ENCODE data around the gene TPRG1.

DNA sequence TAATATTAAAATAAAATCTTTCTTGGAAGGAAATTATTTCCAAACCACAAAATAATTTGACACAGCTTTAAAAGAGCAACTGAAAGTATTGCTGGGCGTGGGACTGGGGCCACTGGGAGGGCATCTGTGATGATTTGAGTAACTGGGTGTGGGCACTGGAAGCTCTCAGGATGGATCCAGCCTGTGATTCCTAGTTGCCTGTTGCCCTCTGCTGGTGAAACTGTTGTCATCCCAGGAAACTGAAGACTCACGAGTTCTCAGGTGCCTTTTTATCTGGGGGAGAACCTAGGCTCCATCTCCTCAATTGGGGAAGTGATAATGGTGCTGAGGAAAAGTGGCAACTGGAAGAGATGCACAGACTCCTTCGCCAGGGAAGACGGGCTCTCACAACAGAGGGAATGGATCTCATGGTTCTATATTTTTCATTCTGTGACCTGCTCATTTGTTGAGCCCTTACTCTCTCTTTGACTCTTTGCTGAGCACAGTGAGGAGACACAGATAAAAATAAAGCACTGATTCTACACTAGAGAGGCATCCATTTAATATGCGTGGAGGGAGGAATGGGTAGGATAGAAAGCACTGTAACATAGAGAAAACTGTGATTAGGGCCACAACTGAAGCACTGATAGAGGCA lies 61.6 kb downstream of the TPRG1 start:
- TF ChIP-seq POLR2A (IDR thresholded peaks at IDR 0.05; ENCODE audit: low read depth), result no peak
- TF ChIP-seq, protein P1, sequence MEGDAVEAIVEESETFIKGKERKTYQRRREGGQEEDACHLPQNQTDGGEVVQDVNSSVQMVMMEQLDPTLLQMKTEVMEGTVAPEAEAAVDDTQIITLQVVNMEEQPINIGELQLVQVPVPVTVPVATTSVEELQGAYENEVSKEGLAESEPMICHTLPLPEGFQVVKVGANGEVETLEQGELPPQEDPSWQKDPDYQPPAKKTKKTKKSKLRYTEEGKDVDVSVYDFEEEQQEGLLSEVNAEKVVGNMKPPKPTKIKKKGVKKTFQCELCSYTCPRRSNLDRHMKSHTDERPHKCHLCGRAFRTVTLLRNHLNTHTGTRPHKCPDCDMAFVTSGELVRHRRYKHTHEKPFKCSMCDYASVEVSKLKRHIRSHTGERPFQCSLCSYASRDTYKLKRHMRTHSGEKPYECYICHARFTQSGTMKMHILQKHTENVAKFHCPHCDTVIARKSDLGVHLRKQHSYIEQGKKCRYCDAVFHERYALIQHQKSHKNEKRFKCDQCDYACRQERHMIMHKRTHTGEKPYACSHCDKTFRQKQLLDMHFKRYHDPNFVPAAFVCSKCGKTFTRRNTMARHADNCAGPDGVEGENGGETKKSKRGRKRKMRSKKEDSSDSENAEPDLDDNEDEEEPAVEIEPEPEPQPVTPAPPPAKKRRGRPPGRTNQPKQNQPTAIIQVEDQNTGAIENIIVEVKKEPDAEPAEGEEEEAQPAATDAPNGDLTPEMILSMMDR (IDR thresholded peaks at IDR 0.05), result peak; percentile 41 to 63 (median 49)
- no peak for TF ChIP-seq EP300 (IDR thresholded peaks at IDR 0.05)
